HG02981 (cell line): ENCODE data around the gene GALNT2.
A peak's percentile ranks its signal among the peaks of the same experiment; 100 is the strongest.

Experiments
- ATAC-seq: cut with Tn5 transposase; IDR thresholded peaks from one replicate; pipeline ENCODE4 v1.9.1; 2021; ENCODE audit warnings: mild to moderate bottlenecking, moderate library complexity; ENCODE audit not compliant: unreplicated experiment

GALNT2 gene

GRCh38 chr1:230158415-230159291 lies 91.6 kb downstream of the GALNT2 start:
- ATAC-seq, result no peak

GRCh38 chr1:230159580-230159979 lies 92.5 kb downstream of the GALNT2 start:
- ATAC-seq, result no peak

GRCh38 chr1:230160957-230161771 lies 94.1 kb downstream of the GALNT2 start:
- ATAC-seq, result no peak

- ATAC-seq, result no peak
Measured at GRCh38 chr1:230163205-230163604, 96.2 kb downstream of the GALNT2 start.

GRCh38 chr1:230163719-230164118 lies 96.7 kb downstream of the GALNT2 start:
- no peak for ATAC-seq

GRCh38 chr1:230165536-230165935 lies 98.5 kb downstream of the GALNT2 start:
- ATAC-seq, result no peak

- ATAC-seq, result no peak
Measured at GRCh38 chr1:230166366-230167132, 99.5 kb downstream of the GALNT2 start.

- ATAC-seq, result peak; percentile 39
Measured at GRCh38 chr1:230167419-230167852, 100.4 kb downstream of the GALNT2 start.

GRCh38 chr1:230169454-230170152 lies 102.6 kb downstream of the GALNT2 start:
- peak; percentile 37 for ATAC-seq

GRCh38 chr1:230170153-230170547 lies 103.1 kb downstream of the GALNT2 start:
- ATAC-seq, result peak; percentile 29

GRCh38 chr1:230170622-230171021 lies 103.6 kb downstream of the GALNT2 start:
- ATAC-seq, result no peak

- ATAC-seq, result no peak
Measured at GRCh38 chr1:230171356-230172015, 104.4 kb downstream of the GALNT2 start.

- no peak for ATAC-seq
Measured at GRCh38 chr1:230172016-230172537, 105.0 kb downstream of the GALNT2 start.

- no peak for ATAC-seq
Measured at GRCh38 chr1:230173187-230173975, 106.3 kb downstream of the GALNT2 start.

- no peak for ATAC-seq
Measured at GRCh38 chr1:230174041-230174440, 107.0 kb downstream of the GALNT2 start.

GRCh38 chr1:230174471-230175162 lies 107.6 kb downstream of the GALNT2 start:
- ATAC-seq, result no peak

GRCh38 chr1:230175163-230175747 lies 108.2 kb downstream of the GALNT2 start:
- ATAC-seq, result no peak

GRCh38 chr1:230175839-230176238 lies 108.8 kb downstream of the GALNT2 start:
- ATAC-seq, result no peak
